Activated T-cell treated with anti-CD3 and anti-CD28 coated beads for 1 hour (primary cell): ENCODE measurements around the gene HAUS6.
"Not testable (repeated sequence)": the region's sequence is repeated elsewhere in the genome, so short reads cannot be mapped to it uniquely, and the experiment has no call there.

Experiments
- DNase-seq: peaks from one replicate; pipeline ENCODE4 v3.0.0-alpha.2; 2020; ENCODE audit warnings: low read depth

Gene HAUS6

DNA sequence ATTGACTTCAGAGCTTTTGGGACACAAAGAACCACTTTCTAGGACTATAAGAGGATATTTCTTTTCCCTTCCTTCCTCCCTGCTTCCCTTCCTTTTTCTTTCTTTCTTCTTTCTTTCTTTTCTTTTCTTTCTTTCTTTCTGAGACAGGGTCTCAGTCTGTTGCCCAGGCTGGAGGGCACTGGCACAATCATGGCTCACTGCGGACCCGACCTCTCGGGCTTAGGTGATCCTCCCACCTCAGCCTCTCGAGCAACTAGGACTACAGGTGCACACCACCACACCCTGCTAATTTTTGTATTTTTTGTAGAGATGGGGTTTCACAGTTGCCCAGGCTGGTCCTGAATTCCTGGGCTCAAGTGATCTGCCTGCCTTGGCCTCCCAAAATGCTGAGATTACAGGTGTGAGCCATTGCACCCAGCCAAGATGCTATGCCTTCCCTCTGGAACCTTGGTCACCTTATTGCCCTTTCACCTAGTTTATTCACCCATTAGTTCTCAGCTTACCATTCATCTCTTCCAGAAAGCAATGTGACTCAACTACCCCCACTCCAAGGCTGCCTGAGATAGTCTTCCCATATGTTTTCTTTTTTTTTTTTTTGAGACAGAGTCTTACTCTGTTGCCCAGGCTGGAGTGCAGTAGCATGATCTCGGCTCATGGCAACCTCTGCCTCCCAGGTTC, 14.5 kb upstream of the HAUS6 start:
- DNase-seq: no peak

DNA sequence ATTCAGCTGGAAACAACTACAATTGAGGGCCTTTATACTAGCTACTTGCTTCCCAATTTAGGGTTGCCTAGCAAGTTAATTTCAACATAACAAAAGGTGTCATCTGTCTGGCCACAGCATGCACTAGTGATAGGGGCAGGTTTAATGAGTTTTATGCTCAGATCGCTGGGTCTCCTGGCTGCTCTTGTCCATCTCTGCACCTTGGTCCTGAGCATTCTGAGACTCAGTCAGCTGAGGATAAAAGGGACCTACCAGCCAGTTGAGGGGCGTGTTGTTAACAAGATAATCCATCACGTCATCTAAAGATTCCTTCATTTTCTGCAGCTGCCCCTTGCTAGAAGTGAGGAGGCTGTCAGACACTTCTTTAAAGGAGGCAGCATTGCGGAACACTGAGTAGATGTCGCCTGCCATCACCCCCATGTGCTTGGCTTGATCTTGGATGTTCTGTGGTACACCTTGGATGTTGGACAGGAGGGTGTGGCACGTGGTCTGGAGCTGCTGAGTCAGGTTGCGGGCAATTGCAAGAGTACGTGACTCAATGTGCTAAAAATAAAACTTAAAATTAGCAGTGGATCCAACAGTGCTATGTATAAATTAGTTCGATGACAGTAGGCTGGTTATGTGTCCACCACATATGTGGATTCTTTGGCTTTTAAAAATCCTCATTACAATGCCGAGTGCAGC, 13.5 kb upstream of the HAUS6 start:
- no peak for DNase-seq

DNA sequence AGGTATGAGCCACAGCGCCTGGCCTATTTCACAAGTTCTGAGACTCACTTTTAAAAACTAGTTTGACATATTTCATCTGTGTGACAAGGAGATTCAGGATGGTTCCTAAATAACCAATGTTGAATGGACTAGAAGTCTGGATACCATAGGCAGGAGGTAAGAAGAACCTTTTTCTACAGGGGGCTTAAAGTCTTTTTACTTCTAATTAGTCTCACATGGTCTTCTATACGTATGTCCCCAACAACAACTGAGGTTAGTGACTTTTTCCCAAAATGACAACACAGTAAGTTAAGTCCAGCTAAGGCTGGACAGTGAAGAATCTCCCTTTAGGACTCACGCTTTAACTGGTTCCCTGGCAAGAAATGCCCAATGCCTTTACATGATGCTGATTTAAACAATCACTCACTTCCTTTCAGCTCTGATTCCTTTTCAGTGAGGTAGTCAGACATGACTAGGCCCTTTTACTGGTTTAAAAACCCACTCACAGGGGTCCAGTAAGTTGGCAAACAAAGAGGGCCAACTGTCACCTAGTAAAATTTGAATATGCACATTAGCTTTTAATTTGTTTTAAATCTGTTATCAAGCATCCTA, 12.1 kb upstream of the HAUS6 start:
- no peak for DNase-seq

DNA sequence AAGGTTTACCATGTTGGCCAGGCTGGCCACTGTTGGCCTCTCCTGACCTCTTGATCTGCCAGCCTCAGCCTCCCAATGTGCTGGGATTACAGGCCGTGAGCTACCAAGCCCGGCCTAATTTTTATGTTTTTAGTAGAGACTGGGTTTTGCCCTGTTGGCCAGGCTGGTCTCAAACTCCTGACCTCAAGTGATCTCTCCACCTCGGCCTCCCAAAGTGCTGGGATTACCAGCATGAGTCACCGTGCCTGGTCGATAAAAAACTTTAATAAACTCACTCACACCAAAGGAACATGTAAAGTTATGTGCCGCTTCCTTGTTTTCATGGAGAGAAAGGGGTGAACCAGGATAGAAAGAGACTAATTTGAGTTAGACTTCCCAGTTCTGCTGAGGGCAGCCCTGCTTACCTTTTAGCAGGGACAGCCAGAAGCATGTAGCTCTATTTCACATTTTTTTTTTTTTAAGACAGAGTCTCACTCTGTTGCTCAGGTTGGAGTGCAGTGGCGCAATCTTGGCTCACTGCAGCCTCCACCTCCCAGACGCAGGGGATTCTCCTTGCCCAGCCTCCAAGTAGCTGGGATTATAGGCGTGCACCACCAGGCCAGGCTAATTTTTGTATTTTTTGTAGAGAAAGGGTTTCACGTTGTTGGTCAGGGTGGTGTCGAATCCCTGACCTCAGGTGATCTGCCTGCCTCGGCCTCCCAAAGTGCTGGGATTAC, 11.4 kb upstream of the HAUS6 start:
- DNase-seq: no peak

DNA sequence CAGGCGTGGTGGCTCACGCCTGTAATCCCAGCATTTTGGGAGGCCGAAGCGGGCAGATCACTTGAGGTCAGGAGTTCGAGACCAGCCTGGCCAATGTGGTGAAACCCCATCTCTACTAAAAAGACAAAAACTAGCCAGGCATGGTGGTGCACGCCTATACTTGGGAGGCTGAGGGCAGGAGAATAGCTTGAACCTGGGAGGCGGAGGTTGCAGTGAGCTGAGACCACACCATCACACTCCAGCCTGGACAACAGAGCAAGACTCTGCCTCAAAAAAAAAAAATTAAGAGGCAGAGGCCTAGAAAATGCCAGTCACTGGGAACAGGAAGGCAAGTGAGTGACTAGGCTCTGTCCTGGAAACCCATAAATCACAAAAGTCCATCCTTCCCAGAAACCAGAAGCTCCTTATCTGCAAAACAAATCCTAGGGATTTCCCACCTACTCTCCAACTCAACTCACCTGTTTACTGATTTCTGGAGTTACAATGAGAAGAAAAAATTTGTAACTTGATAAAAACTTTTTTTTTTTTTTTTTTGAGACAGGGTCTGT, 10.4 kb upstream of the HAUS6 start:
- not testable (repeated sequence) for DNase-seq

DNA sequence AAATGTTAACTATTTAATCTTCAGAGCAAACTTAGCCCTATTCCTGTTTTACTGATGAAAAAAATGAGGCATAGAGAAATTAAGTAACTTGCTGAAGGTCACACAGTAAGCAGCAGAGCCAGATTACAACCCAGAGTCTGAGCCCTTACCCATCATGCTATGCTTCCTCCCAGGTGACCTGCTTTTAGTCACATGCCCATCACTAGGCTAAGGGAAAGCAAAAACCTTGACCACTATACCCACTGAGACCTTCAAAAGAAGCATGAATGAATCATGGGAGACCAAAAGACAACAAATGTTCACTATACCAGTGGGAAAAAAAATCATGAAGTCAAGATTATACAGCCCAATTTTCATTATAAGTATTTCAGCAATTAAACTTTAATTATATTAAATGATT, 5.3 kb upstream of the HAUS6 start:
- DNase-seq: no peak

DNA sequence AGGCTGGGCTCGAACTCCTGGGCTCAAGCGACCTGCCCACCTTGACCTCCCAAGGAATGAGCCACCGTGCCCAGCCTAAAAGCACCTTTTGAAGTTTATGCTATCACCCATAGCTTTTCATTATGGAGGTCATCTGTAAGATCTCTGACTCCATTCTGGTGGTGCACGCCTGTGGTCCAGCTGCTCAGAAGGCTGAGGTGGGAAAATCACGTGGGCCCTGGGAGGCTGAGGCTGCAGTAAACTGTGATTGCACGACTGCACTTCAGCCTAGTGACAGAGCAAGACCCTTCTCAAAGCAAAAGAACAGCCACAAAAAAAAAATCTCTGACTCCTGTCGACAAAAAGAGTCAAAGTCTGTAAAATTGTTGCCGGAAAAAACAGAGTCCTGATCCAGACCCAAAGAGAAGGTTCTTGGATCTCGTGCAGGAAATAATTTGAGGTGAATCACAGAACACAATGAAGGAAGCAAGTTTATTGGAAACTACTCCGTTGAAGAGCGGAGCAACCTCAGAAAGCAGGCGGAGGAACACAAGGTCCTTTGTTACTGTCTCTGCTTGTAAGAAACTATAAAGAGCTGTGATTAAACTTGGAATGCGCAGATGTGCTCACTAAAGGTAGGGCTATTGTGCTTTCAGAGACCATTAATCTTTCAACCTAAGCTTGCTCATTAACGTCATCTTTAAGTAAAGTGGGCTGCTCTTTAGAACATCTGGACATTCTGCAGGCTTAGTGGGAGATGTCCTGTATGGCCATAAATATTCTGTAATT, 2.0 kb upstream of the HAUS6 start:
- DNase-seq: no peak

DNA sequence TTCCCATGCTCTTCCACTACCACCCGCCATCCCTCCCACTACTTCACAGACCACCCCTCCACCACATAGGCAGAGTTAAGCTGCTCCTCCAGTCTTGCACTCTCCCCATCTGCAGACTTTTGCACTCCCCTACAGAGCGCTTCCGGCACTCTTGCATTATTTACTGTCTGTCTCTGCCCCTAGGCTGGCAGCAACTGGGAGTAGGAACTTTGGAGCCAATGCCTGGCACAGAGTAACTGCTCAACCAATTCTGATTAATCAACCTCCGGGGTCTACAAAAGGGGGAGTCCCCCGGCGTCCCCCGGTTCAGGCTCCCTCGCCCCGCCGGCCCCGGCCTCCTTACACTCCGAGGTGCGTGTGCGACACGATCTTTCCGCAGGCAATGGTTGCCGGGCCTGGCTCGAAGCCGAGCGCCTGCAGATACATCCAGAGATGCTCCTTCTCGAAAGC, 498 bp downstream of the HAUS6 start:
- no peak for DNase-seq

DNA sequence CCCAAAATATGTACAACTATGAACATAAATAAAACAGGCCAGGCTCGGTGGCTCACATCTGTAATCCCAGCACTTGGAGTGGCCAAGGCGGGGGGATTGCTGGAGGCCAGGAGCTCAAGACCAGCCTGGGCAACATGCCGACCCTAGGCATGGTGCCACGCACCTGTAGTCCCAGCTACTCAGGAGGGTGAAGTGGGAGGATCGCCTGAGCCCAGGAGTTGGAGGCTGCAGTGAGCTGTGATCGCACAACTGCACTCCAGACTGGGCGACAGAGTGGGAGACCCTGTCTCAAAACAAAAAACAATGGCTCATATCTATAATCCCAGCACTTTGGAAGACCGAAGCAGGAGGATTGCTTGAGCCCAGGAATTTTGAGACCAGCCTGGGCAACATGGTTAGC, 1.5 kb downstream of the HAUS6 start:
- no peak for DNase-seq

DNA sequence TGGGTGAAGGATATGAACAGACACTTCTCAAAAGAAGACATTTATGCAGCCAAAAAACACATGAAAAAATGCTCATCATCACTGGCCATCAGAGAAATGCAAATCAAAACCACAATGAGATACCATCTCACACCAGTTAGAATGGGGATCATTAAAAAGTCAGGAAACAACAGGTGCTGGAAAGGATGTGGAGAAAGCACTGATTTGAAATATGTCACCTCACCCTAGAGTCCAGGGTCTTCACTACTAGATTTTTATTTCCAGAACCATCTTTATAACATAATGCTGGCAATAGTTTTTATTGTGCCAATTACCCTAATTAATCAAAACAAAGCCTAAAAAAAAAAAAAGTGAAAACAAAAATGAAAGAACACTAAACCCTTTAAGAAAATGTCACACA, 5.3 kb downstream of the HAUS6 start:
- not testable (repeated sequence) for DNase-seq

DNA sequence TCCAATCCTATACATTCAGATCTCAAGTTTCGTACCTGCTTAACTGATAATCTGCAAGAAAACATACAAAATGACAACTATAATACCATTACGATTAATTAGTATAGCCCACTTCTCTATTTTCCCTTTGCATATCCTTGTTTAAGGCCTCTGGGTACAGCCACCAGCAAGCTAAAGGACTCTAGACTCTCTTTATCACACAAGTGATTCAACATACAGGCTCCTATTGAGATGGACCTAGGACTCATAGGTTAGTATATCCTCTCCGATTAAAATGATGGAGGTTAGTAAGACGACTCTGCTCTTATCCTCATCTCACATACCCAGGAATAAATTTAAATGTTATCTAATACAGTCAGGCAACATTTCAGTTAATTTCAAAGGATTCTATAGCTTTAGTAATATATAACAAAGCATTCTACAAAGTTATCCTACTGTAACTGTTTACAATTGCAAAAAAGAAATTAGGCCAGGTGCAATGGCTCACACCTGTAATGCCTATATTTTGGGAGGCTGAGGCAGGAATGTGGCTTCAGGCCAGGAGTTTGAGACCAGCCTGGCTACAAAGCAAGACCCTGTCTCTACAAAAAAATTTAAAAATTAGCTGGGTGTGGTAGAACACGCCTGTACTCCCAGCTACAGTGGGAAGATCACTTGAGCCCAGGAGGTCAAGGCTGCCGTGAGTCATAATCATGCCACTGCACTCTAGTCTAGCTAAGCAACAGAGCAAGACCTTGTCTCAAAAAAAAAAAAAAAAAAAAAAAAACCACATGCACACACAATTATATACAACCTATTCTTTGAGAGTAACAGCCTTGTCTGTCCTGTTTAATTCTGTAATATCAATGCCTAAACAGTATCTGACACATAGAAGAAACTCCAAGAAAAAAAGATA, 15.4 kb downstream of the HAUS6 start:
- no peak for DNase-seq

DNA sequence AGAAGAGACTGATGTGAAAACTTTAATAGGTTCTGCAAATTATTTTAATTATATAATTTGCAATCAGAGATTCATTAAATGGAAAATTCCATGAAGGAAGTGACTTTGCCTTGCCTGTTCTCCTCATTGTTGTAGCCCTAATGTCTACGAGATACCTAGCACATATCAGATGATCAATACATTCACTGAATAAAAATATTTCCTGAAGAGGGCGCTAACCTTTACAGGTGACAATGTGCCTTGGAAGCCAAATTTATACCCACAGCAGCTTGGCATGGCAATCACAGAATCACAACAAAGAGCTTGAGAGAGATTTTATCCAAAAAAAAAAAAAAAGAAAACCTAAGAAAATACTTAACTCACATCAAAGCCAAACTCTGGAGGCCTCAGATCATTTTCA, 17.4 kb downstream of the HAUS6 start:
- no peak for DNase-seq

DNA sequence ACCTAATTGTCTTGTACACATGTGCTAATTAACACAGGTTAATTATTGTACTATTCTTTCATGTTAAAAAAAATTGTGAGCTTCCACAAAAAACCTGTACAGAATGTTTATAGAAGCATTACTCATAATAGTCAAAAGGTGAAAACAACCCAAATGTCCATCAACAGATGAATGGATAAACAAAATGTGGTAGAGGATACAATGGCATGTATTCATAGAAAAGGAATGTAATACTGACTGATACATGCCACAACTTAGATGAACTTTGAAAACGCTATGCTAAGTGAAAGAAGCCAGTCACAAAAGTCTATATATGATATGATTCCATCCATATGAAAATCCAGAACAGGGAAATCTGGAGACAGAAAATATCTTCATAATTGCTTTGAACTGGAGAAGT, 27.9 kb downstream of the HAUS6 start:
- DNase-seq: no peak

DNA sequence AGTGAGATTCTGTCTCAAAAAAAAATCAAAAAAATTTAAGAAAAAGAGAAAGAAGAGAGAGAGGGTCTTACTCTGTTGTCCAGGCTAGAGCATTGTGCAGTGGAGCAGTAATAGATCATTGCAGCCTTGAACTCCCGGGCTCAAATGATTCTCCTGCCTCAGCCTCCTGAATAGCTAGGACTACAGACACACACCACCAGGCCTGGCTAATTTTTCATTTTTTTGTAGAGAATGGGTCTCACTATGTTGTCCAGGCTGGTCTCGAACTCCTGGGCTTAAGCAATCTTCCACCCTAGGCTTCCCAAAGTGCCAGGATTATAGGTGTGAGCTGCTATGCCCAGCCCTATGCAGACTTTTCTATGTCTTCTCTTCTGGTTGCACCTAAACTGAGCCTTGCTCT, 28.5 kb downstream of the HAUS6 start:
- no peak for DNase-seq

DNA sequence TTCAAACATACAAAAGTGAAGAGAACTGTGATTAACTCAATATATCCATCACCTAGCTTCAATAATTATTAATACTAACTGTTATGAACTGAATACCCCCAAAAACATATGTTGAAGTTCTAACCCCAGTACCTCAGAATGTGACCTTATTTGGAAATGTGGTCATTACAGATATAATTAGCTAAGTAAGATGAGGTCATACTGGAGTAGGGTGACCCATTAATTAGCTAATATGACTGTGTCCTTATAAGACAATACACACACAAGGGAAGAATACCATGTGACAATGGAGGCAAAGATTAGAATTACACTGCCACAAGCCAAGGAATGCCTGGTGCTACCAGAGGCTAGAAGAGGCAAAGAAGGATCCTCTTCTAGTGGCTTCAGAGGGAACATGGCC, 45.7 kb downstream of the HAUS6 start:
- DNase-seq: no peak

DNA sequence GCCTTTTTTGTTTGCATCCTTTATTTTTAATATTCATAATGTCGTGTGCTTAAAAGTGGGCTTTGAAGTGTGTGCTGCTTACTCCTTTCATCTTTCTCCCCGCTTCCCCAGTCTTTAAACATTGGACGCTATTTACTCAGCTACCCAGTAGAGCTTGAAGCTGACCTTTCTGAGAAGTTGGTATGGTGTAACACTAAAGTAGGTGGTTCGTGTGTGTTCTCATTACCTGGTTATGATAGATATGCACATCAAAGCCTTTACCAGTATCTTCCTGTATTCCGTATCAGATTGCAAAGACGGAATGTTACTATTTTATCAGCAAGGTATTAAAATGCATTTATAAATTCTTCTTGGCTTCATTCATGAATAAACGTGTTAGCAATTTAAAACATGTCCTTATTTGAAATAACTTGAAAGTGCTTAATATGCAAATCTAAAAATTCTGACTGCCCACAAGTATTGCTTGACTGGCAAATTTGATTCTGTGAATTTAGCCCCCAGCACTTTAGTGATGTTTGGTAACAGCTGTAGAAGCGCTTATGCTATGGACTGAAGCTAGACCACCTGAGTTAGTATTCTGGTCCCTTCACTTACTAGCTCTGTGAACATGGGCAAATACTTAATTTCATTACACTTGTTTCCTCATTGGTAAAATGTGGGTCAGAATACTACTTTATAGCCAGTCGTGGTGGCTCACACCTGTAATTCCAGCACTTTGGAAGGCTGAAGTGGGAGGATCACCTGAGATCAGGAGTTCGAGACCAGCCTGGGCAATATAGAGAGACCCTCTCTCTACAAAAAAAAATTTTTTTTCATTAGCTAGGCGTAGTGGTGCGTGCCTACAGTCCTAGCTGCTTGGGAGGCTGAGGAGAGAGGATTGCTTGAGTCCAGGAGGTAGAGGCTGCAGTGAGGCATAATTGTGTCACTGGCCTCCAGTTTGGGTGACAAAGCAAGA, 51.8 kb downstream of the HAUS6 start:
- no peak for DNase-seq

DNA sequence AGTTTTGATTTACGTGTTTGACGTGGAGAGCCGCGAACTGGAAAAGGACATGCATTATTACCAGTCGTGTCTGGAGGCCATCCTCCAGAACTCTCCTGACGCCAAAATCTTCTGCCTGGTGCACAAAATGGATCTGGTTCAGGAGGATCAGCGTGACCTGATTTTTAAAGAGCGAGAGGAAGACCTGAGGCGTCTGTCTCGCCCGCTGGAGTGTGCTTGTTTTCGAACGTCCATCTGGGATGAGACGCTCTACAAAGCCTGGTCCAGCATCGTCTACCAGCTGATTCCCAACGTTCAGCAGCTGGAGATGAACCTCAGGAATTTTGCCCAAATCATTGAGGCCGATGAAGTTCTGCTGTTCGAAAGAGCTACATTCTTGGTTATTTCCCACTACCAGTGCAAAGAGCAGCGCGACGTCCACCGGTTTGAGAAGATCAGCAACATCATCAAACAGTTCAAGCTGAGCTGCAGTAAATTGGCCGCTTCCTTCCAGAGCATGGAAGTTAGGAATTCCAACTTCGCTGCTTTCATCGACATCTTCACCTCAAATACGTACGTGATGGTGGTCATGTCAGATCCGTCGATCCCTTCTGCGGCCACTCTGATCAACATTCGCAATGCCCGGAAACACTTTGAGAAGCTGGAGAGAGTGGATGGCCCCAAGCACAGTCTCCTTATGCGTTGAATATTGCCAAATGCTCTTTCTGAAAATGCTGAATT, 52.6 kb downstream of the HAUS6 start:
- DNase-seq: no peak

DNA sequence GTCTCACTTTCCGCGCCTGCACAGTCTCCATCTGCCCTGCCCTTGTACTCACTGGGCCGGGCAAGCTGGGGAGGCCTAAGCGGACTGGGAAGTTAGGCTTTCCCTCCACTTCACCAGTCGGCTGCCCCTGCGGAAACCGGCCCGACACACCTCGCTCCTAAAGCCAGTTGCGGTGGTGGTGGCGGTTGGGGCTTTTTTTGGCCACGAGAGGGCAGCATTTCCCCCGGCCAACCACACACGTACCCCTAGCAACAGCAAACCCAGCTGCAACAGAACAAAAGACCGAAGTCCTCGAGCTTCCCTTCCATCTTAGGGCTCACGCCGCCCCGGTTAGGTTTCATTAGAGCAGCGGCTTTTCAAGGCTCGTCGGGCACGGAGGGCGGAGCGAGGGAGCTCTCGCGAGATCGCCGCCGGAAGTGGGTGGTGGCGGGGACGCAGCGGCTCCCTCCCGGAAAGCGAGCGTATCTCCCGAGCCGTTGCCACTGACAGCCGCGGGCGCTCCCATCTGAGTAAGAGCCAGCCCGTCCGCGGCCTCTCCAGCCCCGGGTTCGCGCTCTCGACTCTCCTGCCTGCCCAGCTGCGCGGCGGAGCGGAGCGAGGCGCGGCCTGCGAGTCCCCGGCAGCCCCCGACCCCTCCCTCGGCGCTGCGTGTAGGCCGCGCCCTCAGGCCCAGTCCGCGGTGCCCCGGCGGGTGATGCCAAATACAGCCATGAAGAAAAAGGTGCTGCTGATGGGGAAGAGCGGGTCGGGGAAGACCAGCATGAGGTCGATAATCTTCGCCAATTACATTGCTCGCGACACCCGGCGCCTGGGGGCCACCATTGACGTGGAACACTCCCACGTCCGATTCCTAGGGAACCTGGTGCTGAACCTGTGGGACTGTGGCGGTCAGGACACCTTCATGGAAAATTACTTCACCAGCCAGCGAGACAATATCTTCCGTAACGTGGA, 53.5 kb downstream of the HAUS6 start, which contains the start of gene RRAGA:
Gene RRAGA, plus strand, starts transcription at position 462 of the 951 bp plus-strand sequence. Its CDS starts 233 bp downstream, at position 695.
- DNase-seq: peak; percentile 87
